22Rv1 (cell line): ENCODE results near the gene PPM1F.
"Not testable (repeated sequence)": the region's sequence is repeated elsewhere in the genome, so short reads cannot be mapped to it uniquely, and the experiment has no call there.

ENCODE experiments used
- H3K27ac ChIP-seq: fragments of 450-650 bp; 2 replicates; pipeline ENCODE4 v1.5.1; 2017
- CTCF ChIP-seq: fragments of 450-650 bp; IDR thresholded peaks from 2 replicates; pipeline ENCODE4 v1.5.1; 2017; ENCODE audit warnings: mild to moderate bottlenecking
- ZFX ChIP-seq: fragments of 450-650 bp; IDR thresholded peaks from 2 replicates; pipeline ENCODE4 v1.6.1; 2017; ENCODE audit warnings: antibody characterized with exemption, borderline replicate concordance

Gene PPM1F

GRCh38 chr22:21904250-21904789 is 48.3 kb downstream of the PPM1F start:
- TF ChIP-seq CTCF (no peak), ZFX (no peak)
- no peak overlapping the region for H3K27ac ChIP-seq

- no peak overlapping the region for H3K27ac ChIP-seq
Measured at GRCh38 chr22:21903283-21903682, 49.4 kb downstream of the PPM1F start.

GRCh38 chr22:21902296-21903087 is 50.2 kb downstream of the PPM1F start:
- no peak for TF ChIP-seq CTCF
- TF ChIP-seq ZFX, result no peak
- H3K27ac ChIP-seq, result no peak overlapping the region

More at GRCh38 chr22:21903283-21903682, 49.4 kb downstream of the PPM1F start:
- TF ChIP-seq ZFX (no peak), CTCF (no peak)

- H3K27ac ChIP-seq, result no peak overlapping the region
- TF ChIP-seq CTCF (no peak), ZFX (no peak)
Measured at GRCh38 chr22:21898354-21898896, 54.2 kb downstream of the PPM1F start.

GRCh38 chr22:21896951-21897513 is 55.6 kb downstream of the PPM1F start:
- no peak overlapping the region for H3K27ac ChIP-seq
- TF ChIP-seq CTCF (no peak), ZFX (no peak)

GRCh38 chr22:21896275-21896674 is 56.4 kb downstream of the PPM1F start:
- not testable (repeated sequence) for H3K27ac ChIP-seq

GRCh38 chr22:21894799-21895198 is 57.8 kb downstream of the PPM1F start:
- no peak for TF ChIP-seq CTCF
- TF ChIP-seq ZFX, result no peak
- H3K27ac ChIP-seq, result no peak overlapping the region
